GM23338 (cell line): Measurements from ENCODE around the gene DIP2C. TPM values are rescaled to one million over a fixed set of nuclear protein-coding genes. Genes with fewer than 3 reads are reported as not detected.

Source experiments
- ATAC-seq: fragments of 200-7000 bp; cut with Tn5 transposase; 3 replicates; pipeline ENCODE4 v1.9.1; 2020
- DNase-seq: peaks from one replicate; pipeline ENCODE4 v3.0.0-alpha.2; 2015; ENCODE audit warnings: low spot score
- H2AFZ ChIP-seq: fragments of 200-600 bp; sonication (generic); 2 replicates; pipeline ENCODE4 v1.8.0; 2016; ENCODE audit warnings: antibody characterized with exemption, mild to moderate bottlenecking, moderate library complexity
- H3F3A ChIP-seq: fragments of 200-600 bp; sonication (generic); replicated peaks from 2 replicates; pipeline ENCODE4 v1.8.0; 2017; ENCODE audit warnings: antibody characterized with exemption, mixed run types, low read depth
- H3K27ac ChIP-seq: fragments of 200-600 bp; sonication (generic); 2 replicates; pipeline ENCODE4 v1.6.1; 2016; ENCODE audit warnings: low read depth
- H3K27me3 ChIP-seq: fragments of 200-600 bp; sonication (generic); 2 replicates; pipeline ENCODE4 v1.8.0; 2016; ENCODE audit warnings: mild to moderate bottlenecking, mixed run types, moderate library complexity; ENCODE audit not compliant: insufficient read depth
- H3K36me3 ChIP-seq: fragments of 200-600 bp; sonication (generic); 2 replicates; pipeline ENCODE4 v1.8.0; 2016; ENCODE audit warnings: mild to moderate bottlenecking; ENCODE audit not compliant: insufficient read depth
- H3K4me1 ChIP-seq: fragments of 200-600 bp; sonication (generic); 2 replicates; pipeline ENCODE4 v1.8.0; 2016; ENCODE audit warnings: mild to moderate bottlenecking, moderate library complexity; ENCODE audit not compliant: insufficient read depth
- H3K4me2 ChIP-seq: fragments of 200-600 bp; sonication (generic); 2 replicates; pipeline ENCODE4 v1.7.1; 2017; ENCODE audit warnings: mixed run types
- H3K4me3 ChIP-seq: fragments of 200-600 bp; sonication (generic); 2 replicates; pipeline ENCODE4 v1.6.1; 2016; ENCODE audit warnings: mixed run types
- H3K79me2 ChIP-seq: fragments of 200-600 bp; sonication (generic); replicated peaks from 2 replicates; pipeline ENCODE4 v1.8.0; 2017; ENCODE audit warnings: mild to moderate bottlenecking; ENCODE audit not compliant: insufficient read depth
- H3K9me2 ChIP-seq: fragments of 200-600 bp; sonication (generic); 2 replicates; pipeline ENCODE4 v1.8.0; 2017; ENCODE audit not compliant: insufficient read depth
- H4K20me1 ChIP-seq: fragments of 200-600 bp; sonication (generic); replicated peaks from 2 replicates; pipeline ENCODE4 v1.8.0; 2017; ENCODE audit warnings: mild to moderate bottlenecking; ENCODE audit not compliant: insufficient read depth
- H3K27ac Mint-ChIP-seq: 2 replicates; pipeline ENCODE4 v1.8.0; 2020; ENCODE audit warnings: inconsistent platforms, mild to moderate bottlenecking, moderate library complexity, mixed read lengths
- H3K27me3 Mint-ChIP-seq: 3 replicates; pipeline ENCODE4 v1.8.0; 2022; ENCODE audit warnings: low read depth, mild to moderate bottlenecking, moderate library complexity, mixed read lengths, inconsistent platforms; ENCODE audit not compliant: insufficient read depth, poor library complexity
- H3K36me3 Mint-ChIP-seq: 3 replicates; pipeline ENCODE4 v1.8.0; 2021; ENCODE audit warnings: low read depth, mild to moderate bottlenecking, inconsistent platforms, moderate library complexity, mixed read lengths
- H3K4me1 Mint-ChIP-seq: 3 replicates; pipeline ENCODE4 v1.8.0; 2020; ENCODE audit warnings: mild to moderate bottlenecking, inconsistent platforms, mixed read lengths
- H3K4me3 Mint-ChIP-seq: 3 replicates; pipeline ENCODE4 v1.8.0; 2021; ENCODE audit warnings: moderate library complexity, mild to moderate bottlenecking, inconsistent platforms, mixed read lengths
- H3K9me3 Mint-ChIP-seq: 3 replicates; pipeline ENCODE4 v1.8.0; 2020; ENCODE audit warnings: moderate library complexity, mild to moderate bottlenecking, inconsistent platforms, mixed read lengths
- CREB1 ChIP-seq: fragments of 250-450 bp; sonication (Bioruptor Pico); IDR thresholded peaks from 2 replicates; pipeline ENCODE4 v1.5.0; 2020; ENCODE audit warnings: low read depth, mild to moderate bottlenecking, moderate library complexity
- ETS1 ChIP-seq: IDR thresholded peaks from 2 replicates; pipeline ENCODE4 v1.6.1; 2016; ENCODE audit warnings: antibody characterized with exemption
- EZH2phosphoT487 ChIP-seq: fragments of 200-600 bp; sonication (generic); IDR thresholded peaks from one replicate; pipeline ENCODE4 v1.8.1; 2018; ENCODE audit warnings: antibody characterized with exemption; ENCODE audit not compliant: unreplicated experiment
- JUNB ChIP-seq: IDR thresholded peaks from one replicate; pipeline ENCODE4 v1.6.1; 2016; ENCODE audit warnings: antibody characterized with exemption; ENCODE audit not compliant: unreplicated experiment
- POLR2AphosphoS5 ChIP-seq: IDR thresholded peaks from 2 replicates; pipeline ENCODE4 v1.6.1; 2016; ENCODE audit warnings: antibody characterized with exemption, low read depth
- REST ChIP-seq: IDR thresholded peaks from one replicate; pipeline ENCODE4 v1.6.1; 2018; ENCODE audit warnings: antibody characterized with exemption; ENCODE audit not compliant: unreplicated experiment
- STAT1 ChIP-seq: IDR thresholded peaks from one replicate; pipeline ENCODE4 v1.6.1; 2016; ENCODE audit warnings: antibody characterized with exemption; ENCODE audit not compliant: unreplicated experiment
- ZNF114 ChIP-seq: fragments of 250-450 bp; sonication (Bioruptor Pico); IDR thresholded peaks from 2 replicates; pipeline ENCODE4 v1.5.0; 2020; ENCODE audit warnings: mild to moderate bottlenecking, moderate library complexity
- ZNF331 ChIP-seq: fragments of 250-450 bp; sonication (Bioruptor Pico); IDR thresholded peaks from 2 replicates; pipeline ENCODE4 v1.5.0; 2020; ENCODE audit warnings: low read depth, mild to moderate bottlenecking, moderate library complexity
- ZNF462 ChIP-seq: fragments of 250-450 bp; sonication (Bioruptor Pico); IDR thresholded peaks from 2 replicates; pipeline ENCODE4 v1.5.0; 2020; ENCODE audit warnings: mild to moderate bottlenecking, moderate library complexity
- polyA plus RNA-seq: library from polyadenylated mRNA; unstranded; fragments of >200 nt; fragmentation: Nextera tagmentation; extraction: Ambion mirVana; gene quantifications from 2 replicates; pipeline ENCODE4 v1.2.1, GENCODE V29; 2016
- total RNA-seq: library from RNA; depleted of rRNA; stranded (reverse); fragments of >200 nt; shearing (Covaris generic); gene quantifications from 2 replicates; pipeline ENCODE4 v1.2.3, GENCODE V29; 2014

Gene DIP2C
- total and polyA plus RNA-seq, 2 experiments from 2014 or later = 5.1 to 7.7 TPM

GRCh38 chr10:561721-562120 lies 127.7 kb downstream of the DIP2C start (continued):
- no peak for TF ChIP-seq REST
- TF ChIP-seq STAT1 = no peak
- TF ChIP-seq EZH2phosphoT487 = no peak
- no peak for TF ChIP-seq CREB1

- peaks cover 18% of the 10 kb centered on the region for H3K36me3 Mint-ChIP-seq
- H3K27ac ChIP-seq = no peak overlapping the region
- DNase-seq (no peak), ATAC-seq (no peak)
- no peak overlapping the region for H3K4me3 ChIP-seq
- H3K9me2 ChIP-seq = no peaks in the 10 kb centered on the region; the same call in 1 of the 2 replicates
- H3K79me2 ChIP-seq = peaks cover 36% of the 10 kb centered on the region
- peaks cover 20% of the 10 kb centered on the region for H3K4me1 ChIP-seq
- H3K27ac Mint-ChIP-seq = no peak overlapping the region
- H3K27me3 ChIP-seq = no peaks in the 10 kb centered on the region
- H3K4me2 ChIP-seq = no peak overlapping the region
- peaks cover 28% of the 10 kb centered on the region for H3K9me3 Mint-ChIP-seq
- H4K20me1 ChIP-seq = no peaks in the 10 kb centered on the region; the same call in 1 of the 2 replicates
- H3K4me3 Mint-ChIP-seq = no peak overlapping the region
- no peak overlapping the region for H2AFZ ChIP-seq
- H3K36me3 ChIP-seq = no peaks in the 10 kb centered on the region
- H3K27me3 Mint-ChIP-seq = peaks cover 5% of the 10 kb centered on the region
- no peaks in the 10 kb centered on the region for H3F3A ChIP-seq
- H3K4me1 Mint-ChIP-seq = peaks cover 36% of the 10 kb centered on the region
- TF ChIP-seq JUNB (no peak), ETS1 (no peak), REST (no peak), ZNF462 (CRISPR knock-in tag) (no peak), CREB1 (no peak), STAT1 (no peak), POLR2AphosphoS5 (no peak), ZNF331 (no peak), ZNF114 (CRISPR knock-in tag) (no peak)
Observed at GRCh38 chr10:560314-560992, 129.0 kb downstream of the DIP2C start.
